Neural progenitor cell (in vitro differentiated cells): ENCODE measurements around the gene ITGAD. TPM values are rescaled to one million over a fixed set of nuclear protein-coding genes. Genes with fewer than 3 reads are reported as not detected.

Experiments used
- DNase-seq: peaks from one replicate; pipeline ENCODE4 v3.0.0-alpha.2; 2016; ENCODE audit warnings: low spot score
- H2AFZ ChIP-seq: fragments of 200-600 bp; sonication (generic); replicated peaks from 2 replicates; pipeline ENCODE4 v1.6.1; 2016; ENCODE audit warnings: antibody characterized with exemption
- H3F3A ChIP-seq: fragments of 200-600 bp; sonication (generic); 2 replicates; pipeline ENCODE4 v1.6.1; 2016; ENCODE audit warnings: antibody characterized with exemption, low read depth
- H3K27ac ChIP-seq: fragments of 200-600 bp; sonication (generic); 2 replicates; pipeline ENCODE4 v1.5.1; 2016; ENCODE audit warnings: mild to moderate bottlenecking
- H3K27me3 ChIP-seq: fragments of 200-600 bp; sonication (generic); 2 replicates; pipeline ENCODE4 v1.6.1; 2016; ENCODE audit warnings: mild to moderate bottlenecking, moderate library complexity
- H3K36me3 ChIP-seq: fragments of 200-600 bp; sonication (generic); 2 replicates; pipeline ENCODE4 v1.5.1; 2016
- H3K4me1 ChIP-seq: fragments of 200-600 bp; sonication (generic); 2 replicates; pipeline ENCODE4 v1.6.1; 2016; ENCODE audit warnings: mixed run types
- H3K4me2 ChIP-seq: fragments of 200-600 bp; sonication (generic); 2 replicates; pipeline ENCODE4 v1.6.1; 2016
- H3K4me3 ChIP-seq: fragments of 200-600 bp; sonication (generic); 2 replicates; pipeline ENCODE4 v1.5.1; 2016
- H3K79me2 ChIP-seq: fragments of 200-600 bp; sonication (generic); 2 replicates; pipeline ENCODE4 v1.6.1; 2016; ENCODE audit warnings: low read depth
- H3K9ac ChIP-seq: fragments of 200-600 bp; sonication (generic); 2 replicates; pipeline ENCODE4 v1.6.1; 2016
- H3K9me3 ChIP-seq: fragments of 200-600 bp; sonication (generic); 2 replicates; pipeline ENCODE4 v1.5.1; 2016; ENCODE audit warnings: low read depth
- H4K20me1 ChIP-seq: fragments of 200-600 bp; sonication (generic); 2 replicates; pipeline ENCODE4 v1.6.1; 2016; ENCODE audit warnings: low read depth
- H3K27ac Mint-ChIP-seq: 3 replicates; pipeline ENCODE4 v1.8.0; 2021; ENCODE audit warnings: mixed read lengths
- H3K27me3 Mint-ChIP-seq: 2 replicates; pipeline ENCODE4 v1.8.0; 2022; ENCODE audit warnings: low read depth, mild to moderate bottlenecking, inconsistent platforms, moderate library complexity, mixed read lengths; ENCODE audit not compliant: insufficient read depth
- H3K36me3 Mint-ChIP-seq: 3 replicates; pipeline ENCODE4 v1.8.0; 2021; ENCODE audit warnings: mixed read lengths
- H3K4me1 Mint-ChIP-seq: 3 replicates; pipeline ENCODE4 v1.8.0; 2021; ENCODE audit warnings: mixed read lengths
- H3K4me3 Mint-ChIP-seq: 3 replicates; pipeline ENCODE4 v1.8.0; 2021; ENCODE audit warnings: mild to moderate bottlenecking, moderate library complexity, mixed read lengths
- H3K9me3 Mint-ChIP-seq: 3 replicates; pipeline ENCODE4 v1.8.0; 2020; ENCODE audit warnings: mixed read lengths
- CTCF ChIP-seq: fragments of 200-600 bp; sonication (generic); IDR thresholded peaks from 2 replicates; pipeline ENCODE4 v1.5.1; 2017; ENCODE audit warnings: antibody characterized with exemption, mild to moderate bottlenecking
- EZH2 ChIP-seq: fragments of 200-600 bp; sonication (generic); IDR thresholded peaks from 2 replicates; pipeline ENCODE4 v1.6.1; 2017; ENCODE audit warnings: antibody characterized with exemption, mild to moderate bottlenecking, moderate library complexity
- EZH2phosphoT487 ChIP-seq: fragments of 200-600 bp; sonication (generic); IDR thresholded peaks from 2 replicates; pipeline ENCODE4 v1.6.1; 2017; ENCODE audit warnings: antibody characterized with exemption
- total RNA-seq: library from RNA; depleted of rRNA; stranded (reverse); fragments of >200 nt; gene quantifications from 2 replicates; pipeline ENCODE4 v1.2.3, GENCODE V29; 2015; ENCODE audit warnings: low replicate concordance

ITGAD gene
- total RNA-seq, 1 donor from 2014 or later = not detected

GRCh38 chr16:31467151-31467773, 74.1 kb downstream of the ITGAD start:
- Mint-ChIP-seq H3K27me3 (peaks cover 2% of the 10 kb centered on the region), H3K9me3 (no peaks in the 10 kb centered on the region), H3K36me3 (peaks cover 5% of the 10 kb centered on the region), H3K4me1 (peaks cover 7% of the 10 kb centered on the region), H3K4me3 (no peak overlapping the region), H3K27ac (no peak overlapping the region)
- Histone ChIP-seq H3K9ac (no peak overlapping the region), H3K36me3 (no peaks in the 10 kb centered on the region), H3K27me3 (peaks cover 22% of the 10 kb centered on the region), H4K20me1 (no peaks in the 10 kb centered on the region), H3K9me3 (no peaks in the 10 kb centered on the region), H3K27ac (no peak overlapping the region), H2AFZ (no peak overlapping the region), H3K4me1 (no peaks in the 10 kb centered on the region), H3K79me2 (no peaks in the 10 kb centered on the region), H3F3A (no peaks in the 10 kb centered on the region), H3K4me2 (no peak overlapping the region), H3K4me3 (no peak overlapping the region)
- no peak for DNase-seq
- TF ChIP-seq CTCF (no peak), EZH2 (no peak), EZH2phosphoT487 (no peak)

- DNase-seq = no peak
- Histone ChIP-seq H3K9ac (no peak overlapping the region), H3K79me2 (no peaks in the 10 kb centered on the region), H3K4me3 (no peak overlapping the region), H3F3A (no peaks in the 10 kb centered on the region), H3K4me2 (no peak overlapping the region), H3K36me3 (no peaks in the 10 kb centered on the region), H3K4me1 (no peaks in the 10 kb centered on the region), H2AFZ (no peak overlapping the region), H4K20me1 (no peaks in the 10 kb centered on the region), H3K9me3 (no peaks in the 10 kb centered on the region), H3K27ac (no peak overlapping the region), H3K27me3 (peaks cover 28% of the 10 kb centered on the region)
- Mint-ChIP-seq H3K36me3 (peaks cover 5% of the 10 kb centered on the region), H3K9me3 (no peaks in the 10 kb centered on the region), H3K4me3 (no peak overlapping the region), H3K27me3 (peaks cover 7% of the 10 kb centered on the region), H3K4me1 (peaks cover 7% of the 10 kb centered on the region), H3K27ac (no peak overlapping the region)
- TF ChIP-seq EZH2phosphoT487 = no peak
- no peak for TF ChIP-seq EZH2
- TF ChIP-seq CTCF = no peak
Observed at GRCh38 chr16:31467858-31468257, 74.7 kb downstream of the ITGAD start.

- no peak for DNase-seq
- H3F3A ChIP-seq = no peaks in the 10 kb centered on the region
- TF ChIP-seq EZH2 (no peak), EZH2phosphoT487 (no peak), CTCF (no peak)
- H3K9me3 ChIP-seq = no peaks in the 10 kb centered on the region
- no peaks in the 10 kb centered on the region for H3K36me3 ChIP-seq
- H3K4me1 Mint-ChIP-seq = peaks cover 7% of the 10 kb centered on the region
- peaks cover 56% of the 10 kb centered on the region for H3K27me3 ChIP-seq
- peaks cover 21% of the 10 kb centered on the region for H3K27me3 Mint-ChIP-seq
- H3K4me3 ChIP-seq = no peak overlapping the region
- no peak overlapping the region for H3K9ac ChIP-seq
- peaks cover 8% of the 10 kb centered on the region for H3K36me3 Mint-ChIP-seq
- H2AFZ ChIP-seq = no peak overlapping the region
- H3K27ac Mint-ChIP-seq = no peak overlapping the region
- no peak overlapping the region for H3K27ac ChIP-seq
- no peaks in the 10 kb centered on the region for H3K79me2 ChIP-seq
- no peak overlapping the region for H3K4me2 ChIP-seq
- no peaks in the 10 kb centered on the region for H3K4me1 ChIP-seq
- H3K4me3 Mint-ChIP-seq = no peak overlapping the region
- no peaks in the 10 kb centered on the region for H3K9me3 Mint-ChIP-seq
- peaks cover 2% of the 10 kb centered on the region for H4K20me1 ChIP-seq
Observed at GRCh38 chr16:31470615-31471014, 77.5 kb downstream of the ITGAD start.
